Parathyroid adenoma (tissue), 2 donors: ENCODE measurements around the gene DNAH8.

Experiments
- H2AFZ ChIP-seq: fragments of 300-600 bp; sonication (generic); one replicate; pipeline ENCODE4 v1.7.0; 2017; ENCODE audit warnings: antibody characterized with exemption, mild to moderate bottlenecking
- H3K27ac ChIP-seq: fragments of 300-600 bp; sonication (generic); one replicate; pipeline ENCODE4 v1.7.0; 2017
- H3K27me3 ChIP-seq: fragments of 300-600 bp; sonication (generic); one replicate; pipeline ENCODE4 v1.7.0; 2017; ENCODE audit warnings: low read length; ENCODE audit not compliant: control insufficient read depth, insufficient read depth
- H3K36me3 ChIP-seq: fragments of 300-600 bp; sonication (generic); one replicate; pipeline ENCODE4 v1.7.0; 2017; ENCODE audit warnings: low read length; ENCODE audit not compliant: control insufficient read depth, insufficient read depth
- H3K4me1 ChIP-seq: fragments of 300-600 bp; sonication (generic); one replicate; pipeline ENCODE4 v1.7.0; 2017; ENCODE audit warnings: control low read depth
- H3K4me2 ChIP-seq: fragments of 300-600 bp; sonication (generic); one replicate; pipeline ENCODE4 v1.7.0; 2017; ENCODE audit warnings: low read length
- H3K4me3 ChIP-seq: fragments of 300-600 bp; sonication (generic); one replicate; pipeline ENCODE4 v1.7.0; 2017; ENCODE audit warnings: low read depth, low read length
- H3K79me2 ChIP-seq: fragments of 300-600 bp; sonication (generic); one replicate; pipeline ENCODE4 v1.7.0; 2017; ENCODE audit warnings: control low read depth
- H3K9ac ChIP-seq: fragments of 300-600 bp; sonication (generic); one replicate; pipeline ENCODE4 v1.7.0; 2017; ENCODE audit warnings: mild to moderate bottlenecking
- H3K9me3 ChIP-seq: fragments of 300-600 bp; sonication (generic); one replicate; pipeline ENCODE4 v1.7.0; 2017; ENCODE audit warnings: low read length; ENCODE audit not compliant: control insufficient read depth
- TF ChIP-seq, protein P1 (sequence below): fragments of 300-600 bp; sonication (generic); IDR thresholded peaks from one replicate; pipeline ENCODE4 v1.7.0; 2017; ENCODE audit warnings: antibody characterized with exemption, mild to moderate bottlenecking
- donor health status: primary hyperparathyroidism.

Gene DNAH8

DNA sequence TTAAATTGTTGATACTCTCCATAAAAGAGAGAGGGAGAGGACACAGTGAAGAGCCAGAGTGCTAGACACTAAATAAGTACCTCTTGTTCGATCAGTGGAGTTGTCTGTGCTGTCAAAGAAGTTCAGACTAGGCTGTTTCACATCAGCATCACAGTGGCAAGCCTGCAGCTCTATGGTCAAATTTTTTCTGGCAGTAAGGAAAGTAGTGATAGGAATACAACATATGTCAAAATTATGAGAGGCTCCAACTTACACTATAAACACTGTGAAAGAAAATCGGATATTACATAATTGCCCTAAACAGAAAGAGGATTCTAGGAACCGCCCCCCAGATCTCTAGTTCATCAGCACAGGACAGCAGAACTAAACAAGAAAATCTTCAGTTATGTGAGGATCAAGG is 23.1 kb downstream of the DNAH8 start:
- TF ChIP-seq, protein P1, sequence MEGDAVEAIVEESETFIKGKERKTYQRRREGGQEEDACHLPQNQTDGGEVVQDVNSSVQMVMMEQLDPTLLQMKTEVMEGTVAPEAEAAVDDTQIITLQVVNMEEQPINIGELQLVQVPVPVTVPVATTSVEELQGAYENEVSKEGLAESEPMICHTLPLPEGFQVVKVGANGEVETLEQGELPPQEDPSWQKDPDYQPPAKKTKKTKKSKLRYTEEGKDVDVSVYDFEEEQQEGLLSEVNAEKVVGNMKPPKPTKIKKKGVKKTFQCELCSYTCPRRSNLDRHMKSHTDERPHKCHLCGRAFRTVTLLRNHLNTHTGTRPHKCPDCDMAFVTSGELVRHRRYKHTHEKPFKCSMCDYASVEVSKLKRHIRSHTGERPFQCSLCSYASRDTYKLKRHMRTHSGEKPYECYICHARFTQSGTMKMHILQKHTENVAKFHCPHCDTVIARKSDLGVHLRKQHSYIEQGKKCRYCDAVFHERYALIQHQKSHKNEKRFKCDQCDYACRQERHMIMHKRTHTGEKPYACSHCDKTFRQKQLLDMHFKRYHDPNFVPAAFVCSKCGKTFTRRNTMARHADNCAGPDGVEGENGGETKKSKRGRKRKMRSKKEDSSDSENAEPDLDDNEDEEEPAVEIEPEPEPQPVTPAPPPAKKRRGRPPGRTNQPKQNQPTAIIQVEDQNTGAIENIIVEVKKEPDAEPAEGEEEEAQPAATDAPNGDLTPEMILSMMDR, result no peak
- no peak overlapping the region for H3K4me3 ChIP-seq
- H3K4me2 ChIP-seq, result no peak overlapping the region
- no peaks in the 10 kb centered on the region for H3K36me3 ChIP-seq
- H3K27me3 ChIP-seq, result no peaks in the 10 kb centered on the region
- H3K9me3 ChIP-seq, result no peaks in the 10 kb centered on the region
- no peaks in the 10 kb centered on the region for H3K4me1 ChIP-seq
- H2AFZ ChIP-seq, result no peak overlapping the region
- no peaks in the 10 kb centered on the region for H3K79me2 ChIP-seq
- H3K27ac ChIP-seq, result no peak overlapping the region
- no peak overlapping the region for H3K9ac ChIP-seq

DNA sequence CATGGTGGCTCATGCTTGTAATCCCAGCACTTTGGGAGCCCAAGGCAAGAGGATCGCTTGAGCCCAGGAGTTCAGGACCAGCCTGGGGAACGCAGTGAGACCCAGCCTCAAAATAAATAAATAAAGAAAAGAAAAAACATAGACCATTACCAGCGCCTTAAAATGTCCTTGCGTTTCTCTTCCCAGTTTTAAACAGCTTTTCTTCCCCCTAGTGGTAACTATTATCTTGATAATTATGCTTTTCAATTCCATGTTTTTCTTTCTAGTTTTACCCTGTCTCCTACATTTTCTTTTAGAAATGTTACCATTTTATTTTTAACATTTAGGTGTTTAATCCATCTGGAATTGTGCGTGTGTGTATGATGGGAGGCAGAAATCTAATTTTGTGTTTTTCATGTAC is 24.4 kb downstream of the DNAH8 start:
- H2AFZ ChIP-seq, result no peak overlapping the region
- H3K4me2 ChIP-seq, result no peak overlapping the region
- H3K4me1 ChIP-seq, result no peaks in the 10 kb centered on the region
- no peaks in the 10 kb centered on the region for H3K9me3 ChIP-seq
- no peaks in the 10 kb centered on the region for H3K27me3 ChIP-seq
- no peak overlapping the region for H3K4me3 ChIP-seq
- no peak overlapping the region for H3K9ac ChIP-seq
- TF ChIP-seq, protein P1, result no peak
- H3K36me3 ChIP-seq, result no peaks in the 10 kb centered on the region
- H3K79me2 ChIP-seq, result no peaks in the 10 kb centered on the region
- H3K27ac ChIP-seq, result no peak overlapping the region

DNA sequence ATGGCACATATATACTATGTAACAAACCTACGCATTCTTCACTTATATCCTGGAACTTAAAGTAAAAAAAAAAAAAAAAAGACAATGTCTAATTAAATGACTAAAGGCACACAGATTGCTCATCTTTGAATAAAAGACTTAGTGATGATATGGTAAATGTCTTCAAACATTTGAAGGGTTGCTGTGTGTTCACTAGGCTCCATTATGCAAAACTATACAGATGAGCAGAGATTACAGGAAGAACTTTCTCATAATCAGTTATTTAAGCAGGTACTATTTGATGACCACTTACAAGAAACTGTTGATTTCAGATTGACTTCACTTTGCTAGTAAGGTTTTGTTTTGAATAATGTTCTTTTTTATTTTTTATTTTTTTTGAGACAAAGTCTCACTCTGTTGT is 34.4 kb downstream of the DNAH8 start:
- TF ChIP-seq, protein P1, result no peak
- Histone ChIP-seq H3K4me2 (no peak overlapping the region), H3K4me3 (no peak overlapping the region), H3K4me1 (no peaks in the 10 kb centered on the region), H3K9ac (no peak overlapping the region), H3K79me2 (no peaks in the 10 kb centered on the region), H3K36me3 (no peaks in the 10 kb centered on the region), H3K27me3 (no peaks in the 10 kb centered on the region), H3K9me3 (no peaks in the 10 kb centered on the region), H2AFZ (no peak overlapping the region), H3K27ac (no peak overlapping the region)

DNA sequence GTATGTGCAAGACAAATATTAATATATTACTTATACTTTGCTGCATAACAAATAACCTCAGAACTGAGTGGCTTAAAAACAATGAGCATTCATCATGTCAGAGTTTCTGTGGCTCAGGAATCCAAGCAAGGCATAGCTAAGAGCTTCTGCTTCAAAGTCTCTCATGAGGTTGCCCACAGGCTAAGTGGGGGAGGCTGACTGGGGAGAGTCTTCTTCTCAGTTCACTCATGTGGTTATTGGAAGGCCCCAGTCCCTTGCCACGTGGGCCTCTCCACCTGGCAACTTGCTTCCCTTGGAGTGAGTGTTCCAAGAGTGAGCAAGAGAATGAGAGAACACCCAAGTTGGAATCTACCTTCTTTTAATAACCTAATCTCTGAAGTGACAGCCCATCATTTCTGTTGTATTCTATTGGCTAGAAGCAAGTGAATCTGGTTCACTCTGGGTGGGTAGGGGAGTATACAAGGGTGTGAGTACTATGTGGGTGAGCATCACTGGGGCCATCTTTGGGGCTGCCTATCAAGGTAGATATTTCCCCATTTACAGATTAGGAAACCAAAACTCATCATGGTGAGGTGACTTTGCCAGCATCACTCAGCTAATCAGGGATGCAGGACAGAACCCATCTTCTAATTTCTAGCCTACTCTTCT is 36.0 kb downstream of the DNAH8 start:
- Histone ChIP-seq H3K27ac (no peak overlapping the region), H3K79me2 (no peaks in the 10 kb centered on the region), H3K4me2 (no peak overlapping the region), H2AFZ (no peak overlapping the region), H3K4me1 (no peaks in the 10 kb centered on the region), H3K9ac (no peak overlapping the region), H3K36me3 (no peaks in the 10 kb centered on the region), H3K4me3 (no peak overlapping the region), H3K9me3 (no peaks in the 10 kb centered on the region), H3K27me3 (no peaks in the 10 kb centered on the region)
- TF ChIP-seq, protein P1, result no peak

DNA sequence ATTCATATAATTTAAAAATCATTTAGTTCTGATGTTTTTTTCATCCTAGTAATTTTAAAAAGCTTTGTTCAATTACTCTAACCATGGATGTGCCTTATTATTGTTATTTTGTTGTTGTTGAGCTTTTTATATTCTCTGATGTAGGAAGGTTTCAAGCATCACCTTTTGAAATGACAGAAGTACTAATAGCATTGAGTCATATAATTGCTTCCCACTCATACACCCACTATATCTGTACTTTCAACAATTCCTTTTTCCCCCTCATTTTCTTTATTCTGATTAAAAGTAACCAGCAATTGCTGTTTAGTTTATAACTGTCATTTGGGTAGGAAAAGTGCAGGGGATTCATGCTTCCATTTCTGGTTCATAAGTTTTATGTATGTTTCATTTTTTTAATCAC is 38.6 kb downstream of the DNAH8 start:
- Histone ChIP-seq H3K9me3 (no peaks in the 10 kb centered on the region), H3K9ac (no peak overlapping the region), H3K4me1 (no peaks in the 10 kb centered on the region), H3K27me3 (no peaks in the 10 kb centered on the region), H3K27ac (no peak overlapping the region), H3K79me2 (no peaks in the 10 kb centered on the region), H2AFZ (no peak overlapping the region), H3K4me3 (no peak overlapping the region), H3K4me2 (no peak overlapping the region), H3K36me3 (no peaks in the 10 kb centered on the region)
- TF ChIP-seq, protein P1, result no peak
